DOHH2 (cell line): ENCODE results near the gene OSBPL10.

Experiments used
- H3F3A ChIP-seq: fragments of 200-600 bp; sonication (generic), shearing (Covaris generic); 2 replicates; pipeline ENCODE4 v1.6.0; 2016; ENCODE audit warnings: antibody characterized with exemption, mild to moderate bottlenecking; ENCODE audit not compliant: control insufficient read depth, insufficient read depth
- H3K27ac ChIP-seq: fragments of 200-600 bp; sonication (generic); 2 replicates; pipeline ENCODE4 v1.5.1; 2014; ENCODE audit warnings: low read depth, mild to moderate bottlenecking, low read length, moderate library complexity
- H3K27me3 ChIP-seq: fragments of 200-600 bp; sonication (generic); 2 replicates; pipeline ENCODE4 v1.6.1; 2014; ENCODE audit warnings: mild to moderate bottlenecking, low read length, mixed read lengths; ENCODE audit not compliant: control insufficient read depth
- H3K36me3 ChIP-seq: fragments of 200-600 bp; sonication (generic); 2 replicates; pipeline ENCODE4 v1.6.1; 2014; ENCODE audit warnings: mild to moderate bottlenecking, low read length, moderate library complexity, mixed read lengths; ENCODE audit not compliant: control insufficient read depth
- H3K4me1 ChIP-seq: fragments of 200-600 bp; sonication (generic); 2 replicates; pipeline ENCODE4 v1.6.1; 2014; ENCODE audit warnings: mild to moderate bottlenecking, low read length, mixed read lengths; ENCODE audit not compliant: control insufficient read depth
- H3K4me2 ChIP-seq: fragments of 200-600 bp; sonication (generic); 2 replicates; pipeline ENCODE4 v1.6.0; 2014; ENCODE audit warnings: mild to moderate bottlenecking, low read length, moderate library complexity
- H3K4me3 ChIP-seq: fragments of 200-600 bp; sonication (generic); 2 replicates; pipeline ENCODE4 v1.5.1; 2014; ENCODE audit warnings: mild to moderate bottlenecking, low read length, mixed read lengths
- H3K79me2 ChIP-seq: fragments of 200-600 bp; sonication (generic); 2 replicates; pipeline ENCODE4 v1.6.1; 2014; ENCODE audit warnings: mild to moderate bottlenecking, low read length, mixed read lengths; ENCODE audit not compliant: control insufficient read depth
- H3K9me2 ChIP-seq: fragments of 200-600 bp; sonication (generic); replicated peaks from 2 replicates; pipeline ENCODE4 v1.6.1; 2014; ENCODE audit warnings: mild to moderate bottlenecking, low read length, mixed read lengths; ENCODE audit not compliant: control insufficient read depth
- H3K9me3 ChIP-seq: fragments of 200-600 bp; sonication (generic); 2 replicates; pipeline ENCODE4 v1.6.1; 2014; ENCODE audit warnings: antibody characterized with exemption, low read length, mixed read lengths; ENCODE audit not compliant: control insufficient read depth, insufficient read depth
- H4K20me1 ChIP-seq: fragments of 200-600 bp; sonication (generic); 2 replicates; pipeline ENCODE4 v1.6.0; 2014; ENCODE audit warnings: low read depth, mild to moderate bottlenecking, antibody characterized with exemption, low read length, moderate library complexity; ENCODE audit not compliant: control insufficient read depth, insufficient read depth
- CTCF ChIP-seq: fragments of 200-600 bp; sonication (generic); IDR thresholded peaks from one replicate; pipeline ENCODE4 v1.5.1; 2014; ENCODE audit warnings: antibody characterized with exemption, mild to moderate bottlenecking, low read depth, low read length; ENCODE audit not compliant: poor library complexity, severe bottlenecking
- EZH2phosphoT487 ChIP-seq: fragments of 200-600 bp; sonication (generic); IDR thresholded peaks from 2 replicates; pipeline ENCODE4 v1.6.1; 2017; ENCODE audit warnings: borderline replicate concordance, mild to moderate bottlenecking, antibody characterized with exemption, low read length, moderate library complexity, mixed read lengths

The OSBPL10 gene

GRCh38 chr3:31790193-31791089 lies 190.6 kb downstream of the OSBPL10 start:
- Histone ChIP-seq H3K27ac (no peak overlapping the region), H3K4me1 (no peaks in the 10 kb centered on the region), H4K20me1 (no peaks in the 10 kb centered on the region), H3K36me3 (peaks cover 26% of the 10 kb centered on the region), H3K9me2 (no peaks in the 10 kb centered on the region), H3K27me3 (no peaks in the 10 kb centered on the region), H3K79me2 (no peaks in the 10 kb centered on the region; the same call in 1 of the 2 replicates), H3K4me3 (no peak overlapping the region), H3K9me3 (no peaks in the 10 kb centered on the region), H3F3A (no peaks in the 10 kb centered on the region), H3K4me2 (no peak overlapping the region)
- TF ChIP-seq CTCF = no peak
- no peak for TF ChIP-seq EZH2phosphoT487

GRCh38 chr3:31789429-31789828 lies 191.6 kb downstream of the OSBPL10 start:
- H3K27ac ChIP-seq = no peak overlapping the region
- no peak overlapping the region for H3K4me2 ChIP-seq
- no peaks in the 10 kb centered on the region for H3K9me3 ChIP-seq
- no peaks in the 10 kb centered on the region for H3K27me3 ChIP-seq
- TF ChIP-seq EZH2phosphoT487 = no peak
- TF ChIP-seq CTCF = no peak
- H3K4me3 ChIP-seq = no peak overlapping the region
- H3K4me1 ChIP-seq = no peaks in the 10 kb centered on the region
- H3K79me2 ChIP-seq = no peaks in the 10 kb centered on the region; the same call in 1 of the 2 replicates
- no peaks in the 10 kb centered on the region for H4K20me1 ChIP-seq
- H3K36me3 ChIP-seq = peaks cover 19% of the 10 kb centered on the region
- no peaks in the 10 kb centered on the region for H3F3A ChIP-seq
- H3K9me2 ChIP-seq = no peaks in the 10 kb centered on the region

GRCh38 chr3:31785734-31786133 lies 195.3 kb downstream of the OSBPL10 start:
- Histone ChIP-seq H3F3A (no peaks in the 10 kb centered on the region), H3K9me3 (peaks cover 2% of the 10 kb centered on the region; the same call in 1 of the 2 replicates), H3K9me2 (no peaks in the 10 kb centered on the region), H3K4me3 (no peak overlapping the region), H3K4me2 (no peak overlapping the region), H3K27ac (no peak overlapping the region), H3K27me3 (no peaks in the 10 kb centered on the region), H3K36me3 (peaks cover 19% of the 10 kb centered on the region), H4K20me1 (no peaks in the 10 kb centered on the region), H3K79me2 (peaks cover 22% of the 10 kb centered on the region), H3K4me1 (no peaks in the 10 kb centered on the region)
- TF ChIP-seq EZH2phosphoT487 = no peak
- no peak for TF ChIP-seq CTCF
